ENCODE results near the gene GMPPA. TPM values are rescaled to one million over a fixed set of nuclear protein-coding genes. Genes with fewer than 3 reads are reported as not detected.

GMPPA gene
- total and polyA plus RNA-seq, 9 of the 15 experiments (the other 6 are each of a cell fraction or from before 2014, with no cell fraction given), result 7.0 to 101 (median 66.7) TPM

DNA sequence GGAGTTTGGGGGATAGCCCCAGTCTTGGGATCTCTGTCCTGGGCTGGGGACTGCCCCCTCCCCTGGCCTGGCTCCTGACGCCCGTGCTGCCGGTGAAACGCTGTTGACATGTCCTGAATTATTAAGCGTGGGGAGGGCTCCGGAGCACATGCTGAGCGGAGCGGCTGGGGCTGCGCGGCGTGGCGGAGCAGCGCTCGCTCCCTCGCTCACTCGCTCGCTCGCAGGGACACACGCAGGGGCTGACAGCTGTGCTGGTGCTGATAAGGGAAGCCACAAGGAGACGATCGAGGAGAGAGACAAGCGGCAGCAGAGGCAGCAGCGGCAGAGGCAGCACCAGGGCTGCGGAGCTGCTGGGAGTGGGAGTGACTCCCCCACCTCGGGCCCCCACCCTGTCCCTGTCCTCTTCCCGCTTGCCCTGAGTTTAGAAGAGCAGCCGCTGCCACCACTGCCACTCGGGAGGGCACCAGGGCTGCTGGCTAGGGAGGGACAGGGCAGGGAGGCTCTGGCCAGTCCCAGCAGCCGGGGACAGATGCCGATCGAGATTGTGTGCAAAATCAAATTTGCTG, 15.6 kb downstream of the GMPPA start, which contains the start of gene ASIC4 (continued):
- TF ChIP-seq, protein P1, sequence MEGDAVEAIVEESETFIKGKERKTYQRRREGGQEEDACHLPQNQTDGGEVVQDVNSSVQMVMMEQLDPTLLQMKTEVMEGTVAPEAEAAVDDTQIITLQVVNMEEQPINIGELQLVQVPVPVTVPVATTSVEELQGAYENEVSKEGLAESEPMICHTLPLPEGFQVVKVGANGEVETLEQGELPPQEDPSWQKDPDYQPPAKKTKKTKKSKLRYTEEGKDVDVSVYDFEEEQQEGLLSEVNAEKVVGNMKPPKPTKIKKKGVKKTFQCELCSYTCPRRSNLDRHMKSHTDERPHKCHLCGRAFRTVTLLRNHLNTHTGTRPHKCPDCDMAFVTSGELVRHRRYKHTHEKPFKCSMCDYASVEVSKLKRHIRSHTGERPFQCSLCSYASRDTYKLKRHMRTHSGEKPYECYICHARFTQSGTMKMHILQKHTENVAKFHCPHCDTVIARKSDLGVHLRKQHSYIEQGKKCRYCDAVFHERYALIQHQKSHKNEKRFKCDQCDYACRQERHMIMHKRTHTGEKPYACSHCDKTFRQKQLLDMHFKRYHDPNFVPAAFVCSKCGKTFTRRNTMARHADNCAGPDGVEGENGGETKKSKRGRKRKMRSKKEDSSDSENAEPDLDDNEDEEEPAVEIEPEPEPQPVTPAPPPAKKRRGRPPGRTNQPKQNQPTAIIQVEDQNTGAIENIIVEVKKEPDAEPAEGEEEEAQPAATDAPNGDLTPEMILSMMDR (IDR thresholded peaks at IDR 0.05 in 2 of 3, conservative IDR thresholded peaks at IDR 0.05 in 1 of 3; ENCODE audit: insufficient read depth in 2 of 3, low read depth in 1 of 3, low read length in 3 of 3), result no peak
- TF ChIP-seq SAP30 (IDR thresholded peaks at IDR 0.05; ENCODE audit: borderline replicate concordance, insufficient read depth, low read depth, low read length, poor library complexity, severe bottlenecking), result peak; percentile 12
- peak; percentile 69; the same call in 1 of the 2 replicates for TF ChIP-seq ZBTB7A (IDR thresholded peaks at IDR 0.05; ENCODE audit: borderline replicate concordance, control insufficient read depth, low read depth, low read length)
- TF ChIP-seq ZNF644 (tag; IDR thresholded peaks at IDR 0.05; ENCODE audit: low read depth), result peak; percentile 92
- TF ChIP-seq NCOA1 (IDR thresholded peaks at IDR 0.05; ENCODE audit: low read depth), result peak; percentile 76
- TF ChIP-seq, protein P2, sequence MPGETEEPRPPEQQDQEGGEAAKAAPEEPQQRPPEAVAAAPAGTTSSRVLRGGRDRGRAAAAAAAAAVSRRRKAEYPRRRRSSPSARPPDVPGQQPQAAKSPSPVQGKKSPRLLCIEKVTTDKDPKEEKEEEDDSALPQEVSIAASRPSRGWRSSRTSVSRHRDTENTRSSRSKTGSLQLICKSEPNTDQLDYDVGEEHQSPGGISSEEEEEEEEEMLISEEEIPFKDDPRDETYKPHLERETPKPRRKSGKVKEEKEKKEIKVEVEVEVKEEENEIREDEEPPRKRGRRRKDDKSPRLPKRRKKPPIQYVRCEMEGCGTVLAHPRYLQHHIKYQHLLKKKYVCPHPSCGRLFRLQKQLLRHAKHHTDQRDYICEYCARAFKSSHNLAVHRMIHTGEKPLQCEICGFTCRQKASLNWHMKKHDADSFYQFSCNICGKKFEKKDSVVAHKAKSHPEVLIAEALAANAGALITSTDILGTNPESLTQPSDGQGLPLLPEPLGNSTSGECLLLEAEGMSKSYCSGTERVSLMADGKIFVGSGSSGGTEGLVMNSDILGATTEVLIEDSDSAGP (CRISPR knock-in tag; IDR thresholded peaks at IDR 0.05), result no peak
- TF ChIP-seq, protein P3, sequence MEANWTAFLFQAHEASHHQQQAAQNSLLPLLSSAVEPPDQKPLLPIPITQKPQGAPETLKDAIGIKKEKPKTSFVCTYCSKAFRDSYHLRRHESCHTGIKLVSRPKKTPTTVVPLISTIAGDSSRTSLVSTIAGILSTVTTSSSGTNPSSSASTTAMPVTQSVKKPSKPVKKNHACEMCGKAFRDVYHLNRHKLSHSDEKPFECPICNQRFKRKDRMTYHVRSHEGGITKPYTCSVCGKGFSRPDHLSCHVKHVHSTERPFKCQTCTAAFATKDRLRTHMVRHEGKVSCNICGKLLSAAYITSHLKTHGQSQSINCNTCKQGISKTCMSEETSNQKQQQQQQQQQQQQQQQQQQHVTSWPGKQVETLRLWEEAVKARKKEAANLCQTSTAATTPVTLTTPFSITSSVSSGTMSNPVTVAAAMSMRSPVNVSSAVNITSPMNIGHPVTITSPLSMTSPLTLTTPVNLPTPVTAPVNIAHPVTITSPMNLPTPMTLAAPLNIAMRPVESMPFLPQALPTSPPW (CRISPR knock-in tag; IDR thresholded peaks at IDR 0.05), result peak; percentile 93
- no peak for TF ChIP-seq BRCA1 (IDR thresholded peaks at IDR 0.05)
- no peak for TF ChIP-seq BRCA1 (CRISPR knock-in tag; IDR thresholded peaks at IDR 0.05)
- TF ChIP-seq SIN3A (IDR thresholded peaks at IDR 0.05; ENCODE audit: borderline replicate concordance in 2 of 2, control insufficient read depth in 1 of 2, low read depth in 2 of 2, low read length in 2 of 2), result peak; percentile 49 to 81; a peak in 2 of 4 replicates
- TF ChIP-seq PHB2 (IDR thresholded peaks at IDR 0.05; ENCODE audit: low read depth), result peak; percentile 67; the same call in 1 of the 2 replicates
- no peak for TF ChIP-seq ETV6 (IDR thresholded peaks at IDR 0.05; ENCODE audit: borderline replicate concordance in 1 of 2, low read depth in 2 of 2, low read length in 1 of 2)
- no peak for TF ChIP-seq ETV6 (CRISPR knock-in tag; IDR thresholded peaks at IDR 0.05; ENCODE audit: borderline replicate concordance)
- TF ChIP-seq, protein P4, sequence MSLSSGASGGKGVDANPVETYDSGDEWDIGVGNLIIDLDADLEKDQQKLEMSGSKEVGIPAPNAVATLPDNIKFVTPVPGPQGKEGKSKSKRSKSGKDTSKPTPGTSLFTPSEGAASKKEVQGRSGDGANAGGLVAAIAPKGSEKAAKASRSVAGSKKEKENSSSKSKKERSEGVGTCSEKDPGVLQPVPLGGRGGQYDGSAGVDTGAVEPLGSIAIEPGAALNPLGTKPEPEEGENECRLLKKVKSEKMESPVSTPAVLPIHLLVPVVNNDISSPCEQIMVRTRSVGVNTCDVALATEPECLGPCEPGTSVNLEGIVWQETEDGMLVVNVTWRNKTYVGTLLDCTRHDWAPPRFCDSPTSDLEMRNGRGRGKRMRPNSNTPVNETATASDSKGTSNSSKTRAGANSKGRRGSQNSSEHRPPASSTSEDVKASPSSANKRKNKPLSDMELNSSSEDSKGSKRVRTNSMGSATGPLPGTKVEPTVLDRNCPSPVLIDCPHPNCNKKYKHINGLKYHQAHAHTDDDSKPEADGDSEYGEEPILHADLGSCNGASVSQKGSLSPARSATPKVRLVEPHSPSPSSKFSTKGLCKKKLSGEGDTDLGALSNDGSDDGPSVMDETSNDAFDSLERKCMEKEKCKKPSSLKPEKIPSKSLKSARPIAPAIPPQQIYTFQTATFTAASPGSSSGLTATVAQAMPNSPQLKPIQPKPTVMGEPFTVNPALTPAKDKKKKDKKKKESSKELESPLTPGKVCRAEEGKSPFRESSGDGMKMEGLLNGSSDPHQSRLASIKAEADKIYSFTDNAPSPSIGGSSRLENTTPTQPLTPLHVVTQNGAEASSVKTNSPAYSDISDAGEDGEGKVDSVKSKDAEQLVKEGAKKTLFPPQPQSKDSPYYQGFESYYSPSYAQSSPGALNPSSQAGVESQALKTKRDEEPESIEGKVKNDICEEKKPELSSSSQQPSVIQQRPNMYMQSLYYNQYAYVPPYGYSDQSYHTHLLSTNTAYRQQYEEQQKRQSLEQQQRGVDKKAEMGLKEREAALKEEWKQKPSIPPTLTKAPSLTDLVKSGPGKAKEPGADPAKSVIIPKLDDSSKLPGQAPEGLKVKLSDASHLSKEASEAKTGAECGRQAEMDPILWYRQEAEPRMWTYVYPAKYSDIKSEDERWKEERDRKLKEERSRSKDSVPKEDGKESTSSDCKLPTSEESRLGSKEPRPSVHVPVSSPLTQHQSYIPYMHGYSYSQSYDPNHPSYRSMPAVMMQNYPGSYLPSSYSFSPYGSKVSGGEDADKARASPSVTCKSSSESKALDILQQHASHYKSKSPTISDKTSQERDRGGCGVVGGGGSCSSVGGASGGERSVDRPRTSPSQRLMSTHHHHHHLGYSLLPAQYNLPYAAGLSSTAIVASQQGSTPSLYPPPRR (CRISPR knock-in tag; IDR thresholded peaks at IDR 0.05; ENCODE audit: borderline replicate concordance), result peak; percentile 79; the same call in 1 of the 2 replicates
- TF ChIP-seq NONO (IDR thresholded peaks at IDR 0.05; ENCODE audit: low read depth in 2 of 2, low read length in 1 of 2), result peak in 1 of 2 experiments; percentile 83; a peak in 2 of 4 replicates
- peak; percentile 81 for TF ChIP-seq MXI1 (IDR thresholded peaks at IDR 0.05; ENCODE audit: low read depth, low read length)
- TF ChIP-seq ZNF431 (CRISPR knock-in tag; IDR thresholded peaks at IDR 0.05), result no peak

All from K562 (cell line).